ENCODE results near the gene PRKAB1.

DNA sequence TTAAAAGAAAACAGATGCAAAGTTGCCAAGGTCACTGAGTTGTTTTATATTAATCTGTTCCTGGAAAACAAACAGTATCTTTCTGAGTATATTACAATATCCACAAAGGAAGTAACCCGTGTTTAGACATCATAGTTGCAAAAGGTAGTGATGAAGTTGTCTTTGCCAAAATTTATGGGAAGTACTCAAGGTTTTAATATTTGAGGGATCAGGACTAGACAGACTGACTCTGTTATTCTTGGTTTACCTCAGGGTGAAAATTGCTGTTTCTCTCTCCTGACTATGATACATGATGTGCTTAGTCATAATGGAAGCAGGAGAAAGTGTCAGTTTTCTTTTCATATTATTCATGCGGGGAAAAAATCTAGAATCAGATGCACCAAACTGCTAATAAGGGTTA lies 46.1 kb upstream of the PRKAB1 start:
- no peak for TF ChIP-seq POLR2AphosphoS5 (IDR thresholded peaks at IDR 0.05)
- TF ChIP-seq, protein P1, sequence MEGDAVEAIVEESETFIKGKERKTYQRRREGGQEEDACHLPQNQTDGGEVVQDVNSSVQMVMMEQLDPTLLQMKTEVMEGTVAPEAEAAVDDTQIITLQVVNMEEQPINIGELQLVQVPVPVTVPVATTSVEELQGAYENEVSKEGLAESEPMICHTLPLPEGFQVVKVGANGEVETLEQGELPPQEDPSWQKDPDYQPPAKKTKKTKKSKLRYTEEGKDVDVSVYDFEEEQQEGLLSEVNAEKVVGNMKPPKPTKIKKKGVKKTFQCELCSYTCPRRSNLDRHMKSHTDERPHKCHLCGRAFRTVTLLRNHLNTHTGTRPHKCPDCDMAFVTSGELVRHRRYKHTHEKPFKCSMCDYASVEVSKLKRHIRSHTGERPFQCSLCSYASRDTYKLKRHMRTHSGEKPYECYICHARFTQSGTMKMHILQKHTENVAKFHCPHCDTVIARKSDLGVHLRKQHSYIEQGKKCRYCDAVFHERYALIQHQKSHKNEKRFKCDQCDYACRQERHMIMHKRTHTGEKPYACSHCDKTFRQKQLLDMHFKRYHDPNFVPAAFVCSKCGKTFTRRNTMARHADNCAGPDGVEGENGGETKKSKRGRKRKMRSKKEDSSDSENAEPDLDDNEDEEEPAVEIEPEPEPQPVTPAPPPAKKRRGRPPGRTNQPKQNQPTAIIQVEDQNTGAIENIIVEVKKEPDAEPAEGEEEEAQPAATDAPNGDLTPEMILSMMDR (IDR thresholded peaks at IDR 0.05), result no peak
